PFSK-1 (cell line): ENCODE results near the gene ITIH5.

ENCODE experiments used
- FOXP2 ChIP-seq: optimal IDR thresholded peaks from 2 replicates; pipeline ENCODE3; 2011; ENCODE audit warnings: borderline replicate concordance, control low read depth, inconsistent platforms; ENCODE audit not compliant: insufficient read depth; ENCODE audit errors: extremely low read length, extremely low read depth
- POLR2AphosphoS5 ChIP-seq: IDR thresholded peaks from 2 replicates; pipeline ENCODE4 v1.6.1; 2012; ENCODE audit warnings: low read depth, mild to moderate bottlenecking, control low read depth, low read length, moderate library complexity
- SIN3A ChIP-seq: IDR thresholded peaks from 2 replicates; pipeline ENCODE4 v1.6.1; 2012; ENCODE audit warnings: mild to moderate bottlenecking, low read length, moderate library complexity, borderline replicate concordance; ENCODE audit not compliant: insufficient read depth
- TAF1 ChIP-seq: IDR thresholded peaks from 2 replicates; pipeline ENCODE4 v1.6.1; 2012; ENCODE audit warnings: low read length, control low read depth, borderline replicate concordance; ENCODE audit not compliant: insufficient read depth
- TF ChIP-seq, protein P1 (sequence below), 2 experiments: IDR thresholded peaks; 2 replicates each; pipeline versions ENCODE4 v1.6.1 to v1.8.0; 2011 to 2012; ENCODE audit warnings: low read depth in 2 of 2, low read length in 2 of 2, control low read depth in 1 of 2, inconsistent platforms in 1 of 2, mild to moderate bottlenecking in 1 of 2, moderate library complexity in 1 of 2; ENCODE audit not compliant: insufficient read depth in 1 of 2

The ITIH5 gene

DNA sequence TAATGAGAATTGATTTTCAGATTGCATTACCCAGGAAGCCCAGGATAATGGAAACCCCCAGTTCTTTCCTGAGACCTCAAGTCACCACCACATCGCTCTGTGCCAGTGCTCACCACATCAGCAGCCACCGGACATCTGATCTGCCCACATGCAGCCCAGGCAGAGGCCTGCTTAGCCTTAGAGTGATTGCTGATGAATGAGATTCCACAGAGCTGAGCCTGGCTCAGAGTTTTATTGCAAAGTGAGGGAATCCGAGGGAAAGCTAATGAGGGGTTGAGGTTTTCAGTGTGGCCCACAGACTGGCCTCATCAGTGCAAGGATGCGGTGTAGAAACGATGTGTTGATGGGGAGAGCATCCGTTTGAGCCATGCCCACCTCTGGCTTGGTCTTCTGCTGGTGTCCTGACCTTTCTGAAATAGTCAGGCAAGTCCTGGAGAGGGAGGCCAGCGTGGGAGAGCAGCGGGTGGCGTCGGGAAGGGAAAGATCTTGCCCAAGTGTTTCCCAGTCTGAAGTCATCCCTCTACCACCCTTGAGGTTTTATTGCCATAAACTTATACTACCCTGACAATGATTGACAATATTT is 120.3 kb downstream of the ITIH5 start:
- TF ChIP-seq, protein P1, sequence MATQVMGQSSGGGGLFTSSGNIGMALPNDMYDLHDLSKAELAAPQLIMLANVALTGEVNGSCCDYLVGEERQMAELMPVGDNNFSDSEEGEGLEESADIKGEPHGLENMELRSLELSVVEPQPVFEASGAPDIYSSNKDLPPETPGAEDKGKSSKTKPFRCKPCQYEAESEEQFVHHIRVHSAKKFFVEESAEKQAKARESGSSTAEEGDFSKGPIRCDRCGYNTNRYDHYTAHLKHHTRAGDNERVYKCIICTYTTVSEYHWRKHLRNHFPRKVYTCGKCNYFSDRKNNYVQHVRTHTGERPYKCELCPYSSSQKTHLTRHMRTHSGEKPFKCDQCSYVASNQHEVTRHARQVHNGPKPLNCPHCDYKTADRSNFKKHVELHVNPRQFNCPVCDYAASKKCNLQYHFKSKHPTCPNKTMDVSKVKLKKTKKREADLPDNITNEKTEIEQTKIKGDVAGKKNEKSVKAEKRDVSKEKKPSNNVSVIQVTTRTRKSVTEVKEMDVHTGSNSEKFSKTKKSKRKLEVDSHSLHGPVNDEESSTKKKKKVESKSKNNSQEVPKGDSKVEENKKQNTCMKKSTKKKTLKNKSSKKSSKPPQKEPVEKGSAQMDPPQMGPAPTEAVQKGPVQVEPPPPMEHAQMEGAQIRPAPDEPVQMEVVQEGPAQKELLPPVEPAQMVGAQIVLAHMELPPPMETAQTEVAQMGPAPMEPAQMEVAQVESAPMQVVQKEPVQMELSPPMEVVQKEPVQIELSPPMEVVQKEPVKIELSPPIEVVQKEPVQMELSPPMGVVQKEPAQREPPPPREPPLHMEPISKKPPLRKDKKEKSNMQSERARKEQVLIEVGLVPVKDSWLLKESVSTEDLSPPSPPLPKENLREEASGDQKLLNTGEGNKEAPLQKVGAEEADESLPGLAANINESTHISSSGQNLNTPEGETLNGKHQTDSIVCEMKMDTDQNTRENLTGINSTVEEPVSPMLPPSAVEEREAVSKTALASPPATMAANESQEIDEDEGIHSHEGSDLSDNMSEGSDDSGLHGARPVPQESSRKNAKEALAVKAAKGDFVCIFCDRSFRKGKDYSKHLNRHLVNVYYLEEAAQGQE (IDR thresholded peaks at IDR 0.05; ENCODE audit: insufficient read depth in 1 of 2, low read depth in 2 of 2, low read length in 2 of 2): no peak
- TF ChIP-seq TAF1 (no peak), POLR2AphosphoS5 (no peak)

- no peak for TF ChIP-seq FOXP2
- TF ChIP-seq, protein P1 (IDR thresholded peaks at IDR 0.05; ENCODE audit: insufficient read depth in 1 of 2, low read depth in 2 of 2, low read length in 2 of 2): no peak
- no peak for TF ChIP-seq SIN3A
- TF ChIP-seq POLR2AphosphoS5: no peak
- no peak for TF ChIP-seq TAF1
Observed at GRCh38 chr10:7545792-7546191, 121.0 kb downstream of the ITIH5 start.

DNA sequence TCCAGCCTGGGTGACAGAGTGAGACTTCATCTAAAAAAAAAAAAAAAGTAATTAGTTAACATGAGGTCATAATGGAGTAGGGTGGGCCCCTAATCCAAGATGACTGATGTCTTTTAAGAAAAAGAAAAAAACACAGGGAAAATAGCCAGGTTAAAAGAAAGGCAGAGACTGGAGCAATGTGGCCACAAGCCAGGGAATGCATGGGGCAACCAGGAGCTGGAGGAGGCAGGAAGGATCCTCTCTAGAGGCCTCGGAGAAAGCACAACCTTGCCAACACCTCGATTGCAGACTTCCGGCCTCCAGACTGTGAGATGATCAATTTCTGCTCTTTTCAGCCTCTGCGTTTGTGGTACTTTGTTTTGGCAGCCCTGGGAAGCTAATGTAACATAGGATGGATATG is 121.5 kb downstream of the ITIH5 start:
- TF ChIP-seq, protein P1 (IDR thresholded peaks at IDR 0.05; ENCODE audit: insufficient read depth in 1 of 2, low read depth in 2 of 2, low read length in 2 of 2): no peak
- TF ChIP-seq FOXP2 (no peak), POLR2AphosphoS5 (no peak), SIN3A (no peak), TAF1 (no peak)

GRCh38 chr10:7544203-7544602 is 122.6 kb downstream of the ITIH5 start:
- no peak for TF ChIP-seq POLR2AphosphoS5
- TF ChIP-seq TAF1: no peak
- TF ChIP-seq SIN3A: no peak
- no peak for TF ChIP-seq FOXP2
- TF ChIP-seq, protein P1 (IDR thresholded peaks at IDR 0.05; ENCODE audit: insufficient read depth in 1 of 2, low read depth in 2 of 2, low read length in 2 of 2): no peak
